IMR-90 (cell line): Measurements from ENCODE around the gene AGAP1. TPM values are rescaled to one million over a fixed set of nuclear protein-coding genes. Genes with fewer than 3 reads are reported as not detected.

ENCODE experiments used
- ATAC-seq: fragments of 200-7000 bp; cut with Tn5 transposase; 2 replicates; pipeline ENCODE4 v1.9.1; 2020; ENCODE audit warnings: low read depth, mild to moderate bottlenecking, moderate library complexity
- BruUV-seq: library from RNA; stranded (reverse); fragments of 400-500 nt; replicated peaks from 2 replicates; lab custom pipeline; 2021; lab: Mats Ljungman, UMichigan
- CTCF ChIA-PET: fragments of 300-600 bp; formaldehyde crosslinking; extraction: SDS; loops from one replicate; lab custom pipeline; 2021; ENCODE audit warnings: antibody characterized with exemption; lab: Yijun Ruan, JAX
- POLR2A ChIA-PET: fragments of 300-600 bp; sonication (Branson Sonifier 250); formaldehyde crosslinking; loops from one replicate; lab custom pipeline; 2022; ENCODE audit warnings: antibody characterized with exemption; ENCODE audit not compliant: unreplicated experiment; lab: Charles Lee
- DNase-seq: peaks from one replicate; pipeline ENCODE4 v3.0.0; 2013
- H2AFZ ChIP-seq: replicated peaks from 2 replicates; pipeline ENCODE3; 2013; ENCODE audit warnings: low read length, mild to moderate bottlenecking; ENCODE audit not compliant: poor library complexity
- H2AK5ac ChIP-seq: 2 replicates; pipeline ENCODE4 v1.6.1; 2013; ENCODE audit warnings: low read depth, low read length, inconsistent platforms
- H2AK9ac ChIP-seq: replicated peaks from 2 replicates; pipeline ENCODE3; 2013; ENCODE audit warnings: mild to moderate bottlenecking, low read depth, low read length, moderate library complexity; ENCODE audit not compliant: poor library complexity
- H2BK120ac ChIP-seq: 2 replicates; pipeline ENCODE4 v1.6.1; 2013; ENCODE audit warnings: low read depth, low read length, inconsistent platforms
- H2BK15ac ChIP-seq: 3 replicates; pipeline ENCODE4 v1.6.1; 2013; ENCODE audit warnings: low read depth, low read length, inconsistent platforms
- H2BK20ac ChIP-seq: 2 replicates; pipeline ENCODE4 v1.6.1; 2013; ENCODE audit warnings: low read depth, mild to moderate bottlenecking, inconsistent platforms, low read length, moderate library complexity
- H2BK5ac ChIP-seq: 2 replicates; pipeline ENCODE4 v1.6.1; 2013; ENCODE audit warnings: mild to moderate bottlenecking, low read depth, low read length, inconsistent platforms; ENCODE audit not compliant: poor library complexity, severe bottlenecking
- H3K14ac ChIP-seq: replicated peaks from 2 replicates; pipeline ENCODE4 v1.6.1; 2013; ENCODE audit warnings: low read depth, low read length, inconsistent platforms
- H3K18ac ChIP-seq: 2 replicates; pipeline ENCODE4 v1.6.1; 2013; ENCODE audit warnings: low read depth, low read length, control low read depth
- H3K23ac ChIP-seq: 2 replicates; pipeline ENCODE4 v1.6.1; 2013; ENCODE audit warnings: low read depth, low read length, inconsistent platforms
- H3K27ac ChIP-seq: 2 replicates; pipeline ENCODE4 v1.5.1; 2013; ENCODE audit warnings: mild to moderate bottlenecking, control low read depth, low read length; ENCODE audit not compliant: insufficient read depth
- H3K27me3 ChIP-seq: 2 replicates; pipeline ENCODE4 v1.6.1; 2013; ENCODE audit warnings: low read length; ENCODE audit not compliant: control insufficient read depth, insufficient read depth
- H3K36me3 ChIP-seq: 2 replicates; pipeline ENCODE4 v1.6.1; 2013; ENCODE audit warnings: low read length, mixed read lengths; ENCODE audit not compliant: control insufficient read depth, insufficient read depth
- H3K4ac ChIP-seq: 2 replicates; pipeline ENCODE4 v1.6.1; 2013; ENCODE audit warnings: low read depth, low read length, inconsistent platforms
- H3K4me1 ChIP-seq: 2 replicates; pipeline ENCODE4 v1.6.1; 2013; ENCODE audit warnings: low read length, mixed read lengths; ENCODE audit not compliant: control insufficient read depth, insufficient read depth
- H3K4me2 ChIP-seq: 2 replicates; pipeline ENCODE4 v1.6.1; 2013; ENCODE audit warnings: low read depth, mild to moderate bottlenecking, control low read depth, low read length, moderate library complexity
- H3K4me3 ChIP-seq: 2 replicates; pipeline ENCODE4 v1.5.1; 2013; ENCODE audit warnings: low read depth, mild to moderate bottlenecking, control low read depth, low read length, moderate library complexity; ENCODE audit not compliant: insufficient read depth
- H3K56ac ChIP-seq: 2 replicates; pipeline ENCODE4 v1.6.1; 2013; ENCODE audit warnings: low read length, inconsistent platforms; ENCODE audit not compliant: insufficient read depth; ENCODE audit errors: extremely low read depth
- H3K79me1 ChIP-seq, 2 experiments: 2 replicates each; pipeline ENCODE4 v1.6.1; 2013; ENCODE audit warnings: low read length in 2 of 2, inconsistent platforms in 1 of 2, low read depth in 1 of 2
- H3K9ac ChIP-seq: 2 replicates; pipeline ENCODE4 v1.6.1; 2013; ENCODE audit warnings: low read depth, low read length, control low read depth
- H3K9me1 ChIP-seq: 2 replicates; pipeline ENCODE4 v1.6.1; 2013; ENCODE audit warnings: low read length, inconsistent platforms; ENCODE audit not compliant: insufficient read depth
- H3K9me3 ChIP-seq: 2 replicates; pipeline ENCODE4 v1.6.1; 2013; ENCODE audit warnings: low read length; ENCODE audit not compliant: control insufficient read depth, insufficient read depth
- H4K20me1 ChIP-seq: 2 replicates; pipeline ENCODE4 v1.6.1; 2013; ENCODE audit warnings: low read length, inconsistent platforms; ENCODE audit not compliant: insufficient read depth
- H4K5ac ChIP-seq: 2 replicates; pipeline ENCODE4 v1.6.1; 2013; ENCODE audit warnings: mild to moderate bottlenecking, low read depth, low read length, control low read depth
- H4K8ac ChIP-seq, 2 experiments: 2 replicates each; pipeline ENCODE4 v1.6.1; 2013; ENCODE audit warnings: low read depth in 2 of 2, low read length in 2 of 2, control low read depth in 1 of 2, inconsistent platforms in 1 of 2
- H4K91ac ChIP-seq: 2 replicates; pipeline ENCODE4 v1.6.1; 2013; ENCODE audit warnings: low read depth, low read length, inconsistent platforms; ENCODE audit not compliant: insufficient read depth
- BHLHE40 ChIP-seq: fragments of 150-350 bp; IDR thresholded peaks from 2 replicates; pipeline ENCODE4 v1.6.1; 2016; ENCODE audit warnings: mild to moderate bottlenecking, low read depth, low read length
- FOS ChIP-seq: fragments of 150-350 bp; IDR thresholded peaks from 2 replicates; pipeline ENCODE4 v1.6.1; 2016; ENCODE audit warnings: low read depth, low read length
- MXI1 ChIP-seq: IDR thresholded peaks from 2 replicates; pipeline ENCODE4 v1.6.1; 2012; ENCODE audit warnings: low read depth, mild to moderate bottlenecking, low read length, moderate library complexity, borderline replicate concordance
- RAD21 ChIP-seq: IDR thresholded peaks from 2 replicates; pipeline ENCODE4 v1.6.1; 2012; ENCODE audit warnings: low read length, improper control_type of control experiment
- RFX5 ChIP-seq: IDR thresholded peaks from 2 replicates; pipeline ENCODE4 v1.8.0; 2012; ENCODE audit warnings: low read depth, mild to moderate bottlenecking, low read length, moderate library complexity
- WGBS, 2 experiments: methylation state at CpG; one replicate each; pipeline versions ENCODE4 v1.1.5 to v1.1.7; 2013; ENCODE audit warnings: missing lambda C conversion rate in 2 of 2; ENCODE audit not compliant: insufficient read length in 1 of 2; ENCODE audit errors: extremely low coverage in 2 of 2; 5-methylcytosine and 5-hydroxymethylcytosine counted together
- dilution Hi-C: fragments of 300-500 bp; cut with HindIII; formaldehyde crosslinking; loops from one replicate; pipeline ENCODE4 v1.14.3; 2018; ENCODE audit warnings: low sequenced_read_pairs; ENCODE audit not compliant: unreplicated experiment
- in situ Hi-C: fragments of 300-500 bp; cut with MboI; formaldehyde crosslinking; loops from 3 replicates; pipeline ENCODE4 v1.14.3; 2019; ENCODE audit warnings: low sequenced_read_pairs, inconsistent platforms, mixed read lengths
- intact Hi-C: fragments of 100-400 bp; cut with micrococcal nuclease; formaldehyde crosslinking; loops from 2 replicates; pipeline ENCODE4 v1.10.0; 2022
- polyA plus RNA-seq, 3 experiments: library from polyadenylated mRNA; depleted of rRNA; stranded (reverse); fragments of >200 nt; gene quantifications; 2 replicates each; pipeline ENCODE4 v1.2.3, GENCODE V29; 2012; ENCODE audit warnings: low replicate concordance in 1 of 3
- total RNA-seq: library from RNA; depleted of rRNA; stranded (reverse); fragments of >200 nt; gene quantifications from 2 replicates; pipeline ENCODE4 v1.2.3, GENCODE V29; 2012
- TF ChIP-seq, protein P1 (sequence below): conservative IDR thresholded peaks from 2 replicates; pipeline ENCODE4 v1.5.1; 2012; ENCODE audit warnings: mild to moderate bottlenecking, low read depth, low read length, improper control_type of control experiment

Gene AGAP1
- total and polyA plus RNA-seq, 2 of the 4 experiments (the other 2 are of a cell fraction): 15.1 to 16.4 TPM

- Histone ChIP-seq H2BK15ac (no peak overlapping the region), H3K9me1 (no peaks in the 10 kb centered on the region; the same call in 1 of the 2 replicates), H3K56ac (no peak overlapping the region), H2BK20ac (no peak overlapping the region), H3K27me3 (no peaks in the 10 kb centered on the region), H4K91ac (no peak overlapping the region), H3K9me3 (no peaks in the 10 kb centered on the region), H3K18ac (no peak overlapping the region), H2AK9ac (no peak overlapping the region), H2BK5ac (no peak overlapping the region), H3K36me3 (no peaks in the 10 kb centered on the region), H3K4me2 (no peak overlapping the region), H3K4me3 (no peak overlapping the region), H3K9ac (no peak overlapping the region), H2AK5ac (no peak overlapping the region), H4K8ac (no peak overlapping the region), H3K4ac (no peak overlapping the region), H3K79me1 (no peaks in the 10 kb centered on the region), H3K27ac (no peak overlapping the region), H2BK120ac (no peak overlapping the region), H3K4me1 (peaks cover 2% of the 10 kb centered on the region), H4K5ac (no peak overlapping the region), H3K23ac (no peak overlapping the region), H3K14ac (no peak overlapping the region), H2AFZ (no peak overlapping the region), H4K20me1 (no peaks in the 10 kb centered on the region)
- WGBS, 2 experiments: no CpG with 5 or more reads among the region's 3 CpGs
- DNase-seq: no peak
- BruUV-seq: no TSS peak
- in situ Hi-C loops (no loop called here), dilution Hi-C loops (no loop called here), intact Hi-C loops (no loop called here)
- ChIA-PET CTCF (no interaction called here), POLR2A (no interaction called here)
- ATAC-seq: no peak
- TF ChIP-seq BHLHE40 (no peak), FOS (no peak), RFX5 (no peak), MXI1 (no peak), RAD21 (no peak)
- TF ChIP-seq, protein P1, sequence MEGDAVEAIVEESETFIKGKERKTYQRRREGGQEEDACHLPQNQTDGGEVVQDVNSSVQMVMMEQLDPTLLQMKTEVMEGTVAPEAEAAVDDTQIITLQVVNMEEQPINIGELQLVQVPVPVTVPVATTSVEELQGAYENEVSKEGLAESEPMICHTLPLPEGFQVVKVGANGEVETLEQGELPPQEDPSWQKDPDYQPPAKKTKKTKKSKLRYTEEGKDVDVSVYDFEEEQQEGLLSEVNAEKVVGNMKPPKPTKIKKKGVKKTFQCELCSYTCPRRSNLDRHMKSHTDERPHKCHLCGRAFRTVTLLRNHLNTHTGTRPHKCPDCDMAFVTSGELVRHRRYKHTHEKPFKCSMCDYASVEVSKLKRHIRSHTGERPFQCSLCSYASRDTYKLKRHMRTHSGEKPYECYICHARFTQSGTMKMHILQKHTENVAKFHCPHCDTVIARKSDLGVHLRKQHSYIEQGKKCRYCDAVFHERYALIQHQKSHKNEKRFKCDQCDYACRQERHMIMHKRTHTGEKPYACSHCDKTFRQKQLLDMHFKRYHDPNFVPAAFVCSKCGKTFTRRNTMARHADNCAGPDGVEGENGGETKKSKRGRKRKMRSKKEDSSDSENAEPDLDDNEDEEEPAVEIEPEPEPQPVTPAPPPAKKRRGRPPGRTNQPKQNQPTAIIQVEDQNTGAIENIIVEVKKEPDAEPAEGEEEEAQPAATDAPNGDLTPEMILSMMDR: no peak
Measured at GRCh38 chr2:236080412-236080811, 586.6 kb downstream of the AGAP1 start.
